Activated naive CD4-positive, alpha-beta T cell treated with anti-CD3 and anti-CD28 coated beads, Interleukin-2, amount 10 ng/mL, durations not matched to agents 5 hours and 36 hours (primary cell): ENCODE measurements around the gene CPT1A. TPM values are rescaled to one million over a fixed set of nuclear protein-coding genes. Genes with fewer than 3 reads are reported as not detected.

Source experiments
- total RNA-seq, 2 experiments: library from RNA; stranded (reverse); gene quantifications; one replicate each; pipeline ENCODE4 v1.2.3, GENCODE V29; 2021

Gene CPT1A
- 10 to 100 TPM; 46.1 to 46.8 TPM for total RNA-seq

GRCh38 chr11:68841718-68842426 is at the start of gene CPT1A:
TSS of gene CPT1A (minus strand) at chr11:68841916. CDS start at chr11:68815474, 26,442 bp downstream.

DNA sequence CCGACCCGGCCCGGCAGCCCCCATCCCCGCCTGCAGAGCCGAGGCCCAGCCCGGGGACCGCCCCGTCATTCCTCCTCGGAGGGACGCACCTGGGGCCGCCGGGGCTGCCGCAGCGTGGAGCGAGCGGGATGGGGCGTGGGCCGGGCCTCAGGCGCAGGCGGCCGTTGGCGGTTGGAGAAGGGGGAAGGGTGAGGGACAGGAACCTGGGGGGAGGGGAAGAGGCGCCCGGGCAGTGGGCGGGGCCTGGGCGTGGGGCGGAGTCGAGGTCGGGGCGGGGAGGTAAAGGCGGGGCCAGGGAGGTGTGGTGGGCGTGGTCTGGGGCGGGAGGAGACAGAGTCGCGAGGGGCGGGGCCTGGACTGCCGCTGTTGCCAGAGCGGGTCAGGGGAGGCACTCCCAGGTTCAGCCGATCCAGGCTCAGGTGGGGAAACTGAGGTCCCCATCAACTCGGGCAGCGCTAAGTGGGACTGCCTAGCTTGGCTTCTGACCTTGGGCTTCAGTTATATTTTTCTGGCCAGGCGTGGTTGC is 90.3 kb downstream of the CPT1A start, which contains the start of gene TESMIN:
Gene TESMIN (minus strand): TSS at position 190 of the 526 bp plus-strand sequence. CDS start 860 bp downstream, outside the sequence.

Other genes starting within 250 kb of the CPT1A start
- not detected for gene GAL, start 157.4 kb downstream of the CPT1A start, total RNA-seq
- gene TESMIN, start 90.4 kb downstream of the CPT1A start, total RNA-seq, result 1 to 10 TPM; 9.0 to 9.7 TPM
- gene MRPL21, start 61.9 kb upstream of the CPT1A start, total RNA-seq, result 10 to 100 TPM; 52.7 to 54.9 TPM
- gene IGHMBP2, start 62.0 kb upstream of the CPT1A start, total RNA-seq, result 10 to 100 TPM; 24.3 to 25.7 TPM
- not detected for gene MRGPRD, start 139.1 kb upstream of the CPT1A start, total RNA-seq
- not detected for gene MRGPRF, start 171.3 kb upstream of the CPT1A start, total RNA-seq
- 10 to 100 TPM; 23.7 to 24.5 TPM for gene TPCN2, start 207.0 kb upstream of the CPT1A start, total RNA-seq